ENCODE measurements around the gene RBM15.

DNA sequence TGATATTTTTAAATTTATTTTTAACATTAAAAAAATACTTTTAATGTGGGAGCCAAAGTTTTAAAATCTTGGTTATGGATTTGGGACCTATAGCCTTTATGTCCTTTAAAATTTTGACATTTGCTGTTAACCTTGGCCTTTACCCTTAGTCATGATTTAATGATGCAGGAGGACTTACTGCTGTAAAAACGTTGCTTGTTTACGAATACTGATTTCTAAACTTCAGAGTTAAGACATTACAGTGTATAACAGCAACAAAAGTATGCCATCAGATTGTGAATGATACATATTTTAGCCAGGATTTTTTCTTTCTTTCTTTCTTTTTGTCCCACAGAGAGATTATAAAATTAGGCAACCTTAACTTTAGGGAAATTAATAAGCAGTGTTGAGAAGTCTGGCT, 8.9 kb downstream of the RBM15 start:
- TF ChIP-seq CTCF (IDR thresholded peaks at IDR 0.05): no peak
- TF ChIP-seq POLR2A (IDR thresholded peaks at IDR 0.05): no peak
